Neural crest cell (in vitro differentiated cells): ENCODE measurements around the gene CNTN1. TPM values are rescaled to one million over a fixed set of nuclear protein-coding genes. Genes with fewer than 3 reads are reported as not detected.

Experiments
- DNase-seq: peaks from one replicate; pipeline ENCODE4 v3.0.0; 2021; ENCODE audit warnings: low read depth, mixed read lengths, low spot score
- H3K27ac Mint-ChIP-seq: one replicate; pipeline ENCODE4 v1.8.0; 2021; ENCODE audit warnings: mild to moderate bottlenecking, mixed read lengths; ENCODE audit not compliant: unreplicated experiment
- H3K27me3 Mint-ChIP-seq: 2 replicates; pipeline ENCODE4 v1.8.0; 2021; ENCODE audit warnings: low read depth, mild to moderate bottlenecking, mixed read lengths
- H3K36me3 Mint-ChIP-seq: 2 replicates; pipeline ENCODE4 v1.8.0; 2021; ENCODE audit warnings: low read depth, mild to moderate bottlenecking, mixed read lengths
- H3K4me1 Mint-ChIP-seq: 2 replicates; pipeline ENCODE4 v1.8.0; 2021; ENCODE audit warnings: mixed read lengths
- H3K4me3 Mint-ChIP-seq: one replicate; pipeline ENCODE4 v1.8.0; 2021; ENCODE audit warnings: mild to moderate bottlenecking, mixed read lengths
- H3K9me3 Mint-ChIP-seq: 2 replicates; pipeline ENCODE4 v1.8.0; 2021; ENCODE audit warnings: mixed read lengths
- total RNA-seq: library from RNA; stranded (reverse); gene quantifications from 2 replicates; pipeline ENCODE4 v1.2.1, GENCODE V29; 2021
- TF ChIP-seq, protein P1 (sequence below): fragments of 200-600 bp; sonication (generic); conservative IDR thresholded peaks from 2 replicates; pipeline ENCODE4 v1.5.0; 2021; ENCODE audit warnings: antibody characterized with exemption, mild to moderate bottlenecking

Gene CNTN1
- total RNA-seq, 1 donor from 2014 or later = 1.0 TPM

DNA sequence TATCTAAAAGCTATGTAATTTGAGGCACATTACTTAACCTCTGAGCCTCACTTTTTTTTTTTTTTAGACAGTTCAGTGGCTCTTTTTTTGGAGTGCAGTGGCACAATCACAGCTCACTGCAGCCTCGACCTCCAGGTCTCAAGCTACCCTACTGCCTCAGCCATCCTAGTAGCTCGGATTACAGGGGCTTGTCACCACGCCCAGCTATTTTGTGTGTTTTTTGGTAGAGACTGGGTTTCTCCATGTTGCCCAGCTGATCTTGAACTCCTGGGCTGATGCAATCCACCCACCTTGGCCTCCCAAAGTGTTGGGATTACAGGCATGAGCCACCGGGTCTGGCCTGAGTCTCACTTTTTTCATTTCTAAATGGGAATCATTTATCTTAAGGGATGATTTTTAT is 303.9 kb downstream of the CNTN1 start:
- TF ChIP-seq, protein P1, sequence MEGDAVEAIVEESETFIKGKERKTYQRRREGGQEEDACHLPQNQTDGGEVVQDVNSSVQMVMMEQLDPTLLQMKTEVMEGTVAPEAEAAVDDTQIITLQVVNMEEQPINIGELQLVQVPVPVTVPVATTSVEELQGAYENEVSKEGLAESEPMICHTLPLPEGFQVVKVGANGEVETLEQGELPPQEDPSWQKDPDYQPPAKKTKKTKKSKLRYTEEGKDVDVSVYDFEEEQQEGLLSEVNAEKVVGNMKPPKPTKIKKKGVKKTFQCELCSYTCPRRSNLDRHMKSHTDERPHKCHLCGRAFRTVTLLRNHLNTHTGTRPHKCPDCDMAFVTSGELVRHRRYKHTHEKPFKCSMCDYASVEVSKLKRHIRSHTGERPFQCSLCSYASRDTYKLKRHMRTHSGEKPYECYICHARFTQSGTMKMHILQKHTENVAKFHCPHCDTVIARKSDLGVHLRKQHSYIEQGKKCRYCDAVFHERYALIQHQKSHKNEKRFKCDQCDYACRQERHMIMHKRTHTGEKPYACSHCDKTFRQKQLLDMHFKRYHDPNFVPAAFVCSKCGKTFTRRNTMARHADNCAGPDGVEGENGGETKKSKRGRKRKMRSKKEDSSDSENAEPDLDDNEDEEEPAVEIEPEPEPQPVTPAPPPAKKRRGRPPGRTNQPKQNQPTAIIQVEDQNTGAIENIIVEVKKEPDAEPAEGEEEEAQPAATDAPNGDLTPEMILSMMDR = no peak
- peaks cover 5% of the 10 kb centered on the region for H3K9me3 Mint-ChIP-seq
- H3K27ac Mint-ChIP-seq = no peak overlapping the region
- DNase-seq = no peak
- no peak overlapping the region for H3K4me3 Mint-ChIP-seq
- no peaks in the 10 kb centered on the region for H3K27me3 Mint-ChIP-seq
- H3K4me1 Mint-ChIP-seq = no peaks in the 10 kb centered on the region
- no peaks in the 10 kb centered on the region for H3K36me3 Mint-ChIP-seq

DNA sequence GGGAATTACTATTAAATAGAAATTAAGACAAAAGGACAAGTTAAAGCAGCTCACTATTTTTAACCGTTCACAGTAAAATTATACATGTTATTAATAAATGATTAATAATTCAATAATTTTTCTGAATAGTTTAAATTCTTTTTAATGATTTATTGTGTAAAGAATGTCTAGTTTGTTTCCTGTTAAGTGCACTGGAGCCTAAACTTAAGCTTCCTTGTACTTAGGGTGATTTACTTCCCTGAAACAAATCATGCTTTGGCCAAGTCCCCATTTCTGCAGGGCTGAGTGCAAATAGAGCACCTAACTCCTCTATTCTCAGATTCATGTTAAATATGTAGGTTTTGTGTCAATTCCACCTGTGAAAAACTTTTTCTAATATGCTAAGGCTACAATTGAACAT is 307.0 kb downstream of the CNTN1 start:
- Mint-ChIP-seq H3K36me3 (peaks cover 8% of the 10 kb centered on the region), H3K27me3 (no peaks in the 10 kb centered on the region), H3K4me1 (no peaks in the 10 kb centered on the region), H3K4me3 (no peak overlapping the region), H3K9me3 (peaks cover 20% of the 10 kb centered on the region), H3K27ac (no peak overlapping the region)
- no peak for DNase-seq
- TF ChIP-seq, protein P1 = no peak

DNA sequence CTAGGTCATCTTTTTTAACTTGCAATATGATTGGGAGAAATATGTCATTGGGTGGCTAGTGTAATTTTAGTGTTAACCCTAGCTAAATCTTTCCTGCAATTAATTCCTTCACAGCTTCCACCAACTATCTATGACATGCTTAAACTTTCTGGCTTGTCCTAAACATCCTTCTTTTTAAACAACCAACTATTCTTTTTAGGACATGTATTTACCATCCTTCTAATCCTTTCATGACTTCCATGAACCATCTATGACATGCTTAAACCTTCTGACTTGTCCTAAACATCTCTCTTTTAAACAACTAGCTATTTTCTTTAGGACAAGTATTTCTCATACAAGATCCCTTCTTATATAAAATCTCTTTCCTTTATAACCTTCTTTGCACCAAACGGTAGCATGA is 316.2 kb downstream of the CNTN1 start:
- H3K9me3 Mint-ChIP-seq = peaks cover 44% of the 10 kb centered on the region
- no peak for DNase-seq
- no peaks in the 10 kb centered on the region for H3K27me3 Mint-ChIP-seq
- H3K27ac Mint-ChIP-seq = no peak overlapping the region
- H3K36me3 Mint-ChIP-seq = peaks cover 53% of the 10 kb centered on the region
- TF ChIP-seq, protein P1 = no peak
- H3K4me1 Mint-ChIP-seq = no peaks in the 10 kb centered on the region
- H3K4me3 Mint-ChIP-seq = no peak overlapping the region

DNA sequence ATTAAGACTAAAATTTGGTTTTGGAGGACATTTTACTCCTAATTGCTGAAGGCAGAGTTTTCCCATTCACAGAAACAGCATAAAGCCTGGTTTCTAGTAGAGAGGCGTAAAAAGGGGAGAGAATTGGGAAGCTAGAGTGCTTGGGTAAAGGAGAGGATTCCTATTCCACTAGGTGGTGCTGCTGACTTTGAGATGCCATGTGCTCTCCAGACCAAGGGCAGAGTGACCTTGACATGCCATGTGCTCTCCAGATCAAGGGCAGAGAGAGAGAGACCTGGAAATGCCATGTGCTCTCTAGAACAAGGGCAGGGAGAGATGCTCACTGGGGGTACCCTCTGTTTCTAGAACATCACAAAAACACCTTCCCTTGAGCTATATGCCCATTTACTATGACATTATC is 319.7 kb downstream of the CNTN1 start:
- no peak overlapping the region for H3K27ac Mint-ChIP-seq
- TF ChIP-seq, protein P1 = no peak
- no peak for DNase-seq
- H3K27me3 Mint-ChIP-seq = no peaks in the 10 kb centered on the region
- H3K4me1 Mint-ChIP-seq = no peaks in the 10 kb centered on the region
- H3K9me3 Mint-ChIP-seq = peaks cover 39% of the 10 kb centered on the region
- peaks cover 29% of the 10 kb centered on the region for H3K36me3 Mint-ChIP-seq
- no peak overlapping the region for H3K4me3 Mint-ChIP-seq

DNA sequence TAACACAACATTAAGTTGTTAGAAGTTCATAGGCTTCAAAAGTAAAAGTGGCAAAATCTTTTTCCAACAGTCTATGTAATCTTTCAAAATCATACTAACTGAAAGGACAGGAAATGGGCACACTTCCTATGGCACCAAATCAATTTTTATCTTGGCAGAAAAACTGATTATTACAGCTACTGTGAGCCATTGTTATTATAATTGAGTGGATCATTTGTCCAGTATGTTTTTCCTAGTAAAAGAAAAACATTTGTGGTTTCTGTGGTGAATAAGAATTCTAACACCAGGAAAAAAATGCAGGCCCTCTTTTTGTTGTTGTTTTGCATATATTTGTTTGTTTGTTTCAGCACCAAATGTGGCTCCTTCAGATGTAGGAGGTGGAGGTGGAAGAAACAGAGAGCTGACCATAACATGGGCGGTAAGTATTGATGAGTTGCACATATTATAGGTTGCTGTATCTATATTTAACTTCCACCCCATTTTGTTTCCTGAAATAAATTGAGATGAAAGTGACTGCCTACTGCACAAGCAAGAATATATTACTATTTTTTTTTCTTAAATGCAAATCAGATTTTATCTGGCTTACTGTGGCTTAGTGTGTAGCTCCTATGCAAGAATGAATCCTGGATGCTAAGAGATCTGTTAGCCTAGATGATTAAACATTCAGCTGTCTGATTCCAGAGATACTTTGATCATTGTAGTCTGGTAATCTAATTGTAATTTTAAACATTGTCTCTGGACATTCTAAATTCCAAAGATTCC is 321.8 kb downstream of the CNTN1 start:
- TF ChIP-seq, protein P1 = no peak
- Mint-ChIP-seq H3K9me3 (peaks cover 28% of the 10 kb centered on the region), H3K27ac (no peak overlapping the region), H3K4me1 (no peaks in the 10 kb centered on the region), H3K4me3 (no peak overlapping the region), H3K36me3 (peaks cover 15% of the 10 kb centered on the region), H3K27me3 (no peaks in the 10 kb centered on the region)
- DNase-seq = no peak
